Osteocyte (in vitro differentiated cells): ENCODE measurements around the gene GALNTL6. TPM values are rescaled to one million over a fixed set of nuclear protein-coding genes. Genes with fewer than 3 reads are reported as not detected.
"Not testable (repeated sequence)": the region's sequence is repeated elsewhere in the genome, so short reads cannot be mapped to it uniquely, and the experiment has no call there.

Source experiments
- DNase-seq: peaks from one replicate; pipeline ENCODE4 v3.0.0; 2021; ENCODE audit warnings: mixed read lengths; ENCODE audit not compliant: unreplicated experiment; ENCODE audit errors: extremely low spot score
- H3K27ac Mint-ChIP-seq: one replicate; pipeline ENCODE4 v1.8.0; 2021; ENCODE audit warnings: mild to moderate bottlenecking, mixed read lengths; ENCODE audit not compliant: unreplicated experiment
- H3K27me3 Mint-ChIP-seq: one replicate; pipeline ENCODE4 v1.8.0; 2021; ENCODE audit warnings: mixed read lengths; ENCODE audit not compliant: unreplicated experiment
- H3K36me3 Mint-ChIP-seq: one replicate; pipeline ENCODE4 v1.8.0; 2021; ENCODE audit warnings: mixed read lengths; ENCODE audit not compliant: unreplicated experiment
- H3K4me1 Mint-ChIP-seq: one replicate; pipeline ENCODE4 v1.8.0; 2021; ENCODE audit warnings: mixed read lengths; ENCODE audit not compliant: unreplicated experiment
- H3K4me3 Mint-ChIP-seq: one replicate; pipeline ENCODE4 v1.8.0; 2021; ENCODE audit warnings: mild to moderate bottlenecking, moderate library complexity, mixed read lengths; ENCODE audit not compliant: unreplicated experiment
- H3K9me3 Mint-ChIP-seq: one replicate; pipeline ENCODE4 v1.8.0; 2021; ENCODE audit warnings: mixed read lengths; ENCODE audit not compliant: unreplicated experiment
- CTCF ChIP-seq: fragments of 200-600 bp; sonication (generic); IDR thresholded peaks from 2 replicates; pipeline ENCODE4 v1.5.0; 2021; ENCODE audit warnings: antibody characterized with exemption, mild to moderate bottlenecking, moderate library complexity
- total RNA-seq: library from RNA; stranded (reverse); gene quantifications from 2 replicates; pipeline ENCODE4 v1.2.1, GENCODE V29; 2021

Gene GALNTL6
- total RNA-seq, 1 donor from 2014 or later = not detected

- Mint-ChIP-seq H3K4me3 (no peak overlapping the region), H3K27ac (no peak overlapping the region)
These were observed 1224.0 kb downstream of the GALNTL6 start for GRCh38 chr4:173037242-173037641.

GRCh38 chr4:173038192-173038896 lies 1225.1 kb downstream of the GALNTL6 start:
- Mint-ChIP-seq H3K9me3 (no peaks in the 10 kb centered on the region), H3K4me3 (no peak overlapping the region), H3K27ac (no peak overlapping the region), H3K27me3 (peaks cover 2% of the 10 kb centered on the region), H3K36me3 (no peaks in the 10 kb centered on the region), H3K4me1 (peaks cover 36% of the 10 kb centered on the region)
- no peak for TF ChIP-seq CTCF
- DNase-seq = no peak

More at GRCh38 chr4:173037242-173037641, 1224.0 kb downstream of the GALNTL6 start:
- no peak for TF ChIP-seq CTCF
- peaks cover 2% of the 10 kb centered on the region for H3K27me3 Mint-ChIP-seq
- no peaks in the 10 kb centered on the region for H3K36me3 Mint-ChIP-seq
- no peak for DNase-seq
- peaks cover 36% of the 10 kb centered on the region for H3K4me1 Mint-ChIP-seq
- H3K9me3 Mint-ChIP-seq = no peaks in the 10 kb centered on the region

- Mint-ChIP-seq H3K27ac (peak overlapping the region; percentile 68), H3K9me3 (no peaks in the 10 kb centered on the region), H3K27me3 (no peaks in the 10 kb centered on the region), H3K4me1 (peaks cover 36% of the 10 kb centered on the region), H3K36me3 (no peaks in the 10 kb centered on the region), H3K4me3 (peak overlapping the region; percentile 24)
- no peak for TF ChIP-seq CTCF
- DNase-seq = no peak
These were observed 1226.7 kb downstream of the GALNTL6 start for GRCh38 chr4:173039617-173040577.

GRCh38 chr4:173041482-173041881 lies 1228.3 kb downstream of the GALNTL6 start:
- DNase-seq = no peak
- no peak overlapping the region for H3K4me3 Mint-ChIP-seq
- H3K27me3 Mint-ChIP-seq = no peaks in the 10 kb centered on the region
- H3K27ac Mint-ChIP-seq = no peak overlapping the region
- H3K9me3 Mint-ChIP-seq = no peaks in the 10 kb centered on the region
- peaks cover 36% of the 10 kb centered on the region for H3K4me1 Mint-ChIP-seq
- TF ChIP-seq CTCF = no peak
- no peaks in the 10 kb centered on the region for H3K36me3 Mint-ChIP-seq

GRCh38 chr4:173042139-173042538 lies 1228.9 kb downstream of the GALNTL6 start:
- not testable (repeated sequence) for DNase-seq, H3K36me3 Mint-ChIP-seq, H3K27ac Mint-ChIP-seq, H3K9me3 Mint-ChIP-seq, H3K27me3 Mint-ChIP-seq, H3K4me3 Mint-ChIP-seq
- peaks cover 36% of the 10 kb centered on the region for H3K4me1 Mint-ChIP-seq
